Measurements from ENCODE around the gene SLC39A9. TPM values are rescaled to one million over a fixed set of nuclear protein-coding genes. Genes with fewer than 3 reads are reported as not detected.

Gene SLC39A9
- total RNA-seq: 139 and 148 TPM in 2 replicates

GRCh38 chr14:69398053-69398817 lies at the start of gene SLC39A9, which contains the start of gene ERH:
SLC39A9 (plus strand) TSS chr14:69398692; CDS start chr14:69399370, 678 bp downstream.
ERH (minus strand) TSS chr14:69398299; CDS start chr14:69398233, 66 bp downstream.

DNA sequence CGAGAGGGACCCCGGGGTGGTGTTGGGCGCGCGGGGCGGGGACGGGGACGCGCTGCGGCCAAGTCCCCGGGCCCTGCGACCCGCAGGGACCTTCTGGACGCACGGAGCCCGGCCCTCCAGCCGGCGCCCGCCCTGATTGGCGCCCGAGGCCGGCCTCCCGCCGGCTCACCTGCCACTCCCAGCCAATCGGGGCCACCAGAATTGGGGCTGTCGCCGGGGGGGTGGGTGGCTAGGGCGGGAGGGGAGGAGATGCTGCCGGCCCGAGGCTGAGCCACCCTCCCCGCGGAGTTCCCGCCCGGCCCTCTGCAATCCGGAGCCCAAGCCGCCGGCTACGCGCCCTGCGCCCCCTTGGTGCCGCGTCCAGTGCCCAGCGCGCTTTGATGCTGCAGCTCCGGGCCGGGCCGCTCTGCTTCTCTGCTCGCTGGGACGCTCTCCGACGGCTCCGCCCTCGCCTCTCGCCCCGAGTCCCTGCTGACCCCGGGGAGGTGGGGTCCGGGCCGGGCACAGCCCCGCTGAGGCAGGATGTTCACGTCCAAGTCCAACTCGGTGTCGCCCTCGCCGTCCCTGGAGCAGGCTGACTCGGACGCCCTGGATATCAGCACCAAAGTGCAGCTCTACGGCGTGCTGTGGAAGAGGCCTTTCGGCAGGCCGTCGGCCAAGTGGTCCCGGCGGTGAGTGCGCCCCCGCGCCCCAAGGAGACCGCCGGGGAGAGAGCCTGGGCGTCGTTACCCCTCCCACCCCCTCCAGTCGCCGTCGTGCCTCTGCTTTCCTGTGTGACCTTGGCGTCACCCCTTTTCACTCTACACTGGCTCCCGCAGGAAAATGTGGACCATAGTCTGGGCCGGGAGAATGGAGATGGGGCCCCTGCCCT lies 86.2 kb downstream of the SLC39A9 start, which contains the start of gene PLEKHD1:
TSS of gene PLEKHD1 (plus strand) at position 285 of the 871 bp plus-strand sequence. CDS start at position 523, 238 bp downstream.

Other genes with a start within 250 kb of the SLC39A9 start
- gene DCAF5, start 245.6 kb upstream of the SLC39A9 start, total RNA-seq: 22.7 and 23.1 TPM in 2 replicates
- gene EXD2, start 207.2 kb upstream of the SLC39A9 start, total RNA-seq: 19.2 and 23.3 TPM in 2 replicates
- gene GALNT16, start 138.5 kb upstream of the SLC39A9 start, total RNA-seq: 1.7 and 4.9 TPM in 2 replicates
- 56.7 and 91.7 TPM in 2 replicates for gene ERH, start 393 bp upstream of the SLC39A9 start, total RNA-seq
- under 0.01 and 0.07 TPM in 2 replicates for gene PLEKHD1, start 86.0 kb downstream of the SLC39A9 start, total RNA-seq
- not detected in 2 replicates for gene CCDC177, start 176.2 kb downstream of the SLC39A9 start, total RNA-seq
- gene SUSD6, start 212.9 kb downstream of the SLC39A9 start, total RNA-seq: 13.4 and 18.9 TPM in 2 replicates